ENCODE measurements around the gene TRAF5. TPM values are rescaled to one million over a fixed set of nuclear protein-coding genes. Genes with fewer than 3 reads are reported as not detected.
A peak's percentile ranks its signal among the peaks of the same experiment; 100 is the strongest.
"Not testable (repeated sequence)": the region's sequence is repeated elsewhere in the genome, so short reads cannot be mapped to it uniquely, and the experiment has no call there.

Gene TRAF5
- polyA plus RNA-seq, 1 donor: 27.9 TPM

DNA sequence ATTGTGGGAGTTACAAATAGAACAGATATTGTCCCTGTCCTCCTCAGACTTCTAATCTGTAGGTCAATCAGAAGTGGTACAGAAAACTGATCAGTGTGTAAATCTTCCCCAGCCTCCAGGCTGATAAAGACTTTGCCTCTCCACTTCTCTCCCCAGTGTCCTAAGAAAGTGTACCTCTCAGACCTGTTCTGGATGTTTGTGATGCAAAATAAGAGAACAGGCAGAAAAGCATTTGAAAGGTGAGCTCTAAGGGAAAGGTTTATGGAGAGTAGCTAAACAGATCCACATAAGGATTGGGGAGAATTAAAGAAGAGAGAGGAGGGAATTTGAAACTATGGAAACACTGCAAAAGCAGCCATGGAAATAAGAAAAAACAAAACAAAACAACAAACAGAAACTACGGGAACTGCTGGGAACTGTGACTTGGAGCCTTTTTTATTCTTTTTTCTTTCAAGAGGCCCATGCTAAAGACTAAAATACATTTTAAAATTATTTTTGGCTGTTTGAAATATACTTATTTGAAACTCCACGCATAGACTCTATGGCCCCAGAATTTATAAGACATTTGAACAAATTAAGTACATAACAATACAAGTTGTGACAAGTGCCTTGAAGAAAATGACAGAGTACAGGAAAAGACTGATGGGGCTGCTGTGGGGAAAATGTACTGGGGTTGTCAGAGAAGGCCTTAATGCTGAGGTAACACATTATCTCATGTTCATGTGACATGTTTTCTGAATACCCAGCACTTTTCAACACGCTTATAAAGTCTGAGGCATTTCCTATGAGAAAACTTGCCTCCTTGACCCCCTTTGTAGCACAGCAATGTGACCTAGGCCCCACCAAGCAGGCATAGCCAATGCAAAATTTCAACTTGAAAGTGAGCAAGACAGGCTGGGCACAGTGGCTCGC lies 51.2 kb downstream of the TRAF5 start:
- no peak for DNase-seq

DNA sequence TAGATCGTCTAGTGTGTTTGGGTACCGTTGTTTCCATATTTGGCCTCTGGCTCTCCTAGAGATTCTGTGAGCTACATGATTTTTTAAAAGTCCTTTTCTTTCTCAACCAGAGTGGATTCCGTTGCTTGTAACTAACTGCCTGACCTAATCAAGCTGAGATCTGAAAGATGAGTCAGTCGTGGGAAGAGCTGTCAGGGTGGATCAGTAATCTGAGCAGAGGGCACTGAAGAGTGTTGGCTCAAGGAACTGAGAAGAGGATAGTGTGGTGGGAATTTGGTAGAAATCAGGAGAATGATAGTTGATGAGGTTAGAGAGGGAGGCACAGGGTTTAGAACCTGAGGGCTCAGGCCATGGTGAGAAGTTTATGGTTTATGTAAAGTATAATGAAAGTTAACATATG lies 52.2 kb downstream of the TRAF5 start:
- no peak for DNase-seq

DNA sequence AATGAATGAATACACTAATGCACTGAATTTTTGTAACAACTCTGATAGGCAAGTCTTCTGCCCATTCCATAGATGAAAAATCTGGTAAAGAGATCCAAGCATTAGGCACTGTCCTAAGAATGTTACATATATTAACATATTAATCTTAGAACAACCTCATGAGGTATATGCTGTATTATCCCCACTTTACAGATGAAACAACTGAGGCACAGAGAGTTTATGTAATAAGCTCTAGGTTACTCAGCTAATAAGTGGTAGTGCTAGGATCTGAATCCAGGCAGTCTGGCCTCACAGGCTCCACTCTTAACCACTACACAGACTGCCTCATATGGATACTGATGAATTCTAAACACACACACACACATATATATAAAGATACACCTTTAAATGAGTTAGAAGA lies 52.8 kb downstream of the TRAF5 start:
- DNase-seq: no peak

DNA sequence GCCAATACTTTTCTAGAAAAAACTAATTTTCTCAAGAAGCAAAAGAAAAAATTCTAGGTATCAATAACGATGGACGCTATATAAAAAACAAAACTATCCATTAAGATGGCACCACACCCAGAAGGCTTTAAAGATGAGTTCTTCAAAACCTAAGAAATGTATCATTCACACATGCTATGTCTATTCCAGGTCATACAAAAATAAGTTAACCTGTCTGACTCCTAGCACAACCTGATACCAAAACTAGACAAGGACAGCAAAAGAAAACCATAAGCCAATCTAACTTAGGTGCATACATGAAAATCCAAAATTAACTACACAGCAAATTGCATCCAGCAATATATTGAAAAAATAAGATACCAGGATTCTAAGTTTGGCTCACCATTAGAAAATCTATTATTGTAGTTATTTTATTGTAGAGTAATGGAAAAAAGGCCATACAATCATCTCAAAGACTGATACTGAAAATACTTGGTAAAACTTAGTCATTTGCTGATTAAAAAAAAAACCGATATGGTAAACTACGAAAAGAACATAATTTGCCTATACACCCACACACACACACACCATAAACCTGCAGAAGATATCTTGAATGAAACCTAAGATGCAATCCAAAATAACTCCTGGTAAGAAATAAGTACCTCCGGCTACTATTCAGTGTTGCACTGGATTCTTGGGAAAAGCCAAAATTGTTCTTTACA lies 55.0 kb downstream of the TRAF5 start:
- DNase-seq: no peak

DNA sequence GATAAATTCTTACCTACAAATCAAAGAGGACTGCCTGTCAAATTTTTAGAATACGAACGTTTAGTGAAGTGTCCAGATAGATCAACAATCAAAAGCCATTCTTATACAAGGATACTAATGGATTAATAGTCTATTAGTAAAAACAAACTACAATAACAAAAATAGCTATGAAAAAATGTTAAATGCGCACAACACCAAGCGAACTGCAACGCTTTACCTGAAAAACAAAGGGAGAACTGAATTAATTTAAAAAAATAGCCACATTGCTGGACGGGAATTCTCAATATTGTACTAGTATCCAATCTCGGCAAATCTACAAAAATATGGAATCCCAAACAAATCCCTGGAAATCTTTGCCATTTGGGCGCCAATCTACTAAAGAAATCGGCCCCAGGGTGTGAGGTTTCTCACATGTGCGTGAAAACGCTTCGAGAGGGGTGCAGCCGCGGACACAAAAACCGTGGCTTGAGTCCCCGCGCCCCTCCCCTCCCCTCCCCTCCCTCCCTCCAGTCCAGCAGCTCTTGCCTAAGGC lies 55.6 kb downstream of the TRAF5 start:
- DNase-seq: no peak

DNA sequence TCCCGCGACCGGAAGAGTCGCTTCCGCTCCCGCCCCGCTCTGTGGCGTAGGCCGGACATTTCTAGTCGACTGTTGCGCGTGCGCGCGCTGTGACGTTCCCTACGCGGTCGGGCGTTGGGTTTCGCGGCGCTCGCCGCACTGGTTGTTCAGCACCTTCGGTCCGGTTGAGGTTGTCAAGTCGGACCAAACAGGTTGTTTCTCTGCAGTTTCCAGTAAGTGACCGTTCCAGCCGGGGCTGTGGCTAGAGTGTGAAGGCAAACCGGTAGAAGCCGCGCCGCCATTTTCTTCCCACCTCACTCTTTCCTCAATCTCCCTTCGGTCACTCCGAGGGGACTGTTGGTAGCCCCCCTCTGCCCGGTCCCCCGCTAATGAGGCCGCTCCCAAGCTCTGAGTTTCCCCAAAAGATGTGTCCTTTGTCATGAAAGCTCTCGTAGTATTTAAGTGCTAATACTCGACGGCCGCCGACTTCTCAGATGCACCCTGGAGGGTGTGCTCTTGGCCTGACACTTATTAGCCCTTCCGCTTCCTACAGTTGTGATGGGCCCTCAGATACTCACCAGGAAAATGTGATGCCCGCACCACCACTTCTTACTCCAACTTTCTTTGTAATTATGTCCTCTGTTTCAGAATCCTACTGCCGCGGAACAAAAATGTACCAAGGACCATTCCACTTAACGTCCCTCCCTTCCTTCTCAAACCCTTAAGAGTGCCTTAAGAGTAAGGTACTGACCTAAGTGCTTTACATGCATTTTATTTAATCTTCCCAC lies 56.3 kb downstream of the TRAF5 start:
- peak; percentile 94 for DNase-seq

DNA sequence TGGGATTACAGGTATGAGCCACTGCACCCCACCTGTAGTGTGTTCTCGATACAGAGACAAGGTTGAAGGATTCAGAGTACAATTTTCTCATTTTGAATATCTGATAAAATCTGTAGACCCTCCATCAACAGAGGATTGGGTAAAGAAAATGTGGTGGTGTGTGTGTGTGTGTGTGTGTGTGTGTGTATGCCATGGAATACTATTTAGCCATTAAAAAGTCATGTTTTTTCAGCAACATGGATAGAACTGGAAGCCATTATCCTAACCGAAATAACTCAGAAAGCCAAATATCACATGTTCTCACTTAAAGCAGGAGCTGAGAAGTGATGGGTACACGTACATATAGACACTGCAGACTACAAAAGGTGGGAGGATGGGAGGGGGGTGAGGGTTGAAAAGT lies 57.9 kb downstream of the TRAF5 start:
- no peak for DNase-seq

DNA sequence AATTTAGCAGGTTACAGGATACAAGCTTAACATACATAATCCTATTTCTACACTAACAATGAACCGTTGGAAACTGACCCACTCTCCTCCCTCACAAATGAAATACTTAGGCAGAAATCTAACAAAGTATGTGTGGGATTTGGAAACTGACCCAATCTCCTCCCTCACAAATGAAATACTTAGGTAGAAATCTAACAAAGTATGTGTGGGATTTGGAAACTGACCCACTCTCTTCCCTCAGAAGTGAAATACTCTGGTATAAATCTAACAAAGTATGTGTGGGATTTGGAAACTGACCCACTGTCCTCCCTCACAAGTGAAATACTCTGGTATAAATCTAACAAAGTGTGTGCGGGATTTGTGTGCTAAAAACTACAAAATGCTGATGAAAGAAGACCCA lies 60.3 kb downstream of the TRAF5 start:
- no peak for DNase-seq

DNA sequence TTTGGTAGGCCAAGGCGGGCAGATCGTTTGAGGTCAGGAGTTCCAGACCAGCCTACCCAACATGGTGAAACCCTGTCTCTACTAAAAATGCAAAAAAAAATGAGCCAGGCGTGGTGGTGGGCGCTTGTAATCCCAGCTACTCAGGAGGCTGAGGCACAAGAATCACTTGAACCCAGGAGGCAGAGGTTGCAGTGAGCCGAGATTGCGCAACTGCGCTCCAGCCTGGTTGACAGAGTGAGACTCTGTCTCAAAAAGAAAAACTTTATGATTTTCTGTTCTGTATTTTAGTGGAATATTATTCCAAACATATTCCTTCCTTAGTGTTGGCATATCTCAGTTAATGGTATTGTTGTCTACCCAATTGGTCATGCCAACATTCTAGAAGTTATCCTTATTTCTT lies 64.2 kb downstream of the TRAF5 start:
- not testable (repeated sequence) for DNase-seq

DNA sequence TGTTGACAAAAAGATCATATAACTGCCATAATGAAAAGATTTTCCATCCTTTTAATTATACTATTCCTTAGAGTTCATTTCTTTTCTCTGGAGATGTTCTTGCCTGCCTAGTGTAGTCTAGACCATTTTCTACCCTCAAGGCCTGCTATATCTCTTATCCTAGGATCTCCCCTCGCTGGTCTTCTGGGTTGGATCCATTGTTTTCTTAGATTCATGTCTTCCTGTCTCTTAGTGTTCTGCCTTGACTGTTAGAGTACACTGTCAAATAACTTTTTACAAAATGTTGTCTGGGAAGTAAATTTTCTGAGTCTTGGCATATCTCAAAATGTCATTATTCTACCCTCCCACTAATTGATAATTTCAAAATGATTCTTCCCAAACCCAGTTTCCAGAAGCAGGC lies 66.6 kb downstream of the TRAF5 start:
- no peak for DNase-seq

DNA sequence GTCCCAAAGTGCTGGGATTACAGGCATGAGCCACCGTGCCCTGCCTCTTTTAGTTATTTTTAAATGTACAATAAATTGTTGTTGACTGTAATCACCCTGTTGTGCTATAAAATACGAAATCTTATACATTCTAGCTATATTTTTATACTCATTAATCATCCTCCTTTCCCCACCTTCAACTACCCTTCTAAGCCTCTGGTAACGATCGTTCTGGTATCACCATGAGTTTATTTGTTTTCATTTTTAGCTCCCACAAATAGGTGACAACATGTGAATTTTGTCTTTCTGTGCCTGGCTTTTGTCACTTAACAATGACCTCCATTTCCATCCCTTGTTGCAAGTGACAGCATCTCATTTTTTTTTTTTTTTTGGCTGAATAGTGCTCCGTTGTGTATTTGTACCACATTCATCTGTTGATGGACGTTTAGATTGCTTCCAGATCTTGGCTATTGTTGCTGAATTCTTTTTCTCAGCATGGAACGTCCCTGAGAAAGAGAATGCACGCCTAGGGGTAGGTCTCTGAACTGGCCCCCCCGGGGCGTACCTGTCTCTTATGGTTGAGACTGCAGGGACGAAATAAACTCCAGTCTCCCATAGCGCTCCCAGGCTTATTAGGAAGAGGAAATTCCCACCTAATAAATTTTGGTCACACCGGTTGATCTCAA lies 71.8 kb downstream of the TRAF5 start:
- DNase-seq: not testable (repeated sequence)

DNA sequence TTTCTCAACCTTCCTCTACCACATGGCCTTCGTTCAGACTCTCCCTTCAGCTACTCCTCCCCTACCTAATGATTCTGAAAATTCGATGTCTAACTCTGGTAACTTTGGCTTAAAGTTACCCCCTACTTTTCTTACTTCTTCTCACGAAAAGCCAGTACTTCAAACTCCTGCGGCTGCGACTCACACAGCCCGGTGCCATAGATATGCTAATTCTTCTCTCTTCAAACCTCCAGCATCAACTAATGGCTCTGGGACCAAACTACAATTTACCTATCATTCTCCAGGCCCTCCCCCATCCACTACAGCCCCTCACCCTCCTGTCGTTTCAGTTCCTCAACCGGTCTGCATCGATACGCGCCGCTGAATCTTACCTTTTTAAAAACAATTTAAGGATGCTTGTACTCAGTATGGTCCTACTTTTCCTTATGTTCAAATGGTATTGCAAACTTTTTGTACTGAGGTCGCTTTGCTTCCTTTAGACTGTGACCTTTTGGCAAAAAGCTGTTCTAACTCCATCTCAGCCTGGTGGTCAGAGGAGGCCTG lies 73.3 kb downstream of the TRAF5 start:
- not testable (repeated sequence) for DNase-seq

DNA sequence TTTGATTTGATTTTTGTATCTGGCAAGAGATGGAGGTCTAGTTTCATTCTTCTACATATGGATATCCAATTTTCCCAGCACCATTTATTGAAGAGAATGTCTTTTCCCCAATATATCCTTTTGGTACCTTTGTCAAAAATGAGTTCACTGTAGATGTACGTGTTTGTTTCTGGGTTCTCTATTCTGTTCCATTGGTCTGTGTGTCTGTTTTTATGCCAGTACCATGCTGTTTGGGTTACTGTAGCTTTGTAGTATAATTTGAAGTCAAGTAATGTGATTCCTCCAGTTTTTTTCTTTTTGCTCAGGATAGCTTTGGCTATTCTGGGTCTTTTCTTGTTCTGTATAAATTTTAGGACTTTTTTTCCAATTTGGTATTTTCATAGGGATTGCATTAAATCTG lies 75.1 kb downstream of the TRAF5 start:
- not testable (repeated sequence) for DNase-seq

DNA sequence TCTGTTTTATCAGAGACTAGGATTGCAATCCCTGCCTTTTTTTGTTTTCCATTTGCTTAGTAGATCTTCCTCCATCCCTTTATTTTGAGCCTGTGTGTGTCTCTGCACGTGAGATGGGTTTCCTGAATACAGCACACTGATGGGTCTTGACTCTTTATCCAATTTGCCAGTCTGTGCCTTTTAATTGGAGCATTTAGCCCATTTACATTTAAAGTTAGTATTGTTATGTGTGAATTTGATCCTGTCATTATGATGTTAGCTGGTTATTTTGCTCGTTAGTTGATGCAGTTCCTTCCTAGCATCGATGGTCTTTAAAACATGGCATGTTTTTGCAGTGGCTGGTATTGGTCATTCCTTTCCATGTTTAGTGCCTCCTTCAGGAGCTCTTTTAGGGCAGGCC lies 79.5 kb downstream of the TRAF5 start:
- not testable (repeated sequence) for DNase-seq

DNA sequence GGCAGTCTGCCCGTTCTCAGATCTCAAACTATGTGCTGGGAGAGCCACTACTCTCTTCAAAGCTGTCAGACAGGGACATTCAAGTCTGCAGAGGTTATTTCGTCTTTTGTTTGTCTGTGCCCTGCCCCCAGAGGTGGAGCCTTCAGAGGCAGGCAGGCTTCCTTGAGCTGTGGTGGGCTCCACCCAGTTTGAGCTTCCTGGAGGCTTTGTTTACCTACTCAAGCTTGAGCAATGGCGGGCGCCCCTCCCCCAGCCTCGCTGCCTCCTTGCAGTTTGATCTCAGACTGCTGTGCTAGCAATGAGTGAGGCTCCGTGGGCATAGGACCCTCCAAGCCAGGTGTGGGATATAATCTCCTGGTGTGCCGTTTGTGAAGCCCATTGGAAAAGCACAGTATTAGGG lies 81.1 kb downstream of the TRAF5 start:
- DNase-seq: not testable (repeated sequence)

DNA sequence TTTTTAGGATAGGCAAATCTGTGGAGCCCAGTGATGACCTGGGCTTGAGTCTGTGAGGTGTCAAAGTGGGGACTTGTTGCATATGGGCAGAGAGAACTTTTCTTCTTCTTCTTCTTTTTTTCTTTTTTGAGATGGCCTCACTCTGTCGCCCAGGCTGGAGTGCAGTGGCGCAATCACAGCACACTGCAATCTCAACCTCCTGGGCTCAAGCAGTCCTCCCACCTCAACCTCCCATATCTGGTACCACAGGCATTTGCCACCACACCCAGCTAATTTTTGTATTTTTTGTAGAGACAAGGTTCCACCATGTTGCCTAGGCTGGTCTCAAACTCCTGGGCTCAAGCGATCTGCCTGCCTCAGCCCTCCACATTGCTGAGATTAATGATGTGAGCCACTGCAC lies 85.0 kb downstream of the TRAF5 start:
- no peak for DNase-seq

DNA sequence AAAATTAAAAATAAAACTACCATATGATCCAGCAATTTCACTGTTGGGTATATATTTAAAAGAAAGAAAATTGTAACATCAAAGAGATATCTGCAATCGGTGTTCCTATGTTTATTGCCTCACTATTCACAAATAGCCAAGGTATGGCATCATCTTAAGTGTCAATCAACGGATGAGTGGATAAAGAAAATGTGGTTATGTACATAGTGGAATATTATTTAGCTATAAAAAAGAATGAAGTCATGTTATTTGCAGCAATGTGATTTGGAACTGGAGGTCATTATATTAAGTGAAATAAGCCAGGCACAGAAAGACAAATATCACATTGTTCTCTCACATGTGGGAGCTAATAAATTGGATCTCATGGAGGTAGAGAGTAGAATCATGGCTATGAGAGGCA lies 89.1 kb downstream of the TRAF5 start:
- DNase-seq: no peak

DNA sequence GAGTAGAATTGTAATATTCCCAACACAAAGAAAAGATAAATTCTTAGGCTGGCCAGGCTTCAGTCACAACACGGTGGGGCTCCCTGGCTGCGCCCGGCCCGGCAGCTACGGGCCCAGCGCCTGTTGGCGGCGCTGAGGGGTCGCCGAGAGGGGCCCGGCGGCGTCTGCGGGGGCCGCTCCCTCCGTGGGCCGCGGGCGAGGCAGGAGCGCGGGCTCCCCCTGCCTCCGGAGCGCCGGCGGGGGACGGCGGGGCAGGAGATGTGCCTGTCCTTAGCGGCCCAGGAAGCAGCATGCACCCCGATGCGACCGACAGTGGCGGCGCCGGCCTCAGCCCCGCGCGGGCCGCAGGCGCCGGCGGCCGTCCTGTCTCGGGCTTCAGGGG lies 89.6 kb downstream of the TRAF5 start:
- DNase-seq: peak; percentile 26

DNA sequence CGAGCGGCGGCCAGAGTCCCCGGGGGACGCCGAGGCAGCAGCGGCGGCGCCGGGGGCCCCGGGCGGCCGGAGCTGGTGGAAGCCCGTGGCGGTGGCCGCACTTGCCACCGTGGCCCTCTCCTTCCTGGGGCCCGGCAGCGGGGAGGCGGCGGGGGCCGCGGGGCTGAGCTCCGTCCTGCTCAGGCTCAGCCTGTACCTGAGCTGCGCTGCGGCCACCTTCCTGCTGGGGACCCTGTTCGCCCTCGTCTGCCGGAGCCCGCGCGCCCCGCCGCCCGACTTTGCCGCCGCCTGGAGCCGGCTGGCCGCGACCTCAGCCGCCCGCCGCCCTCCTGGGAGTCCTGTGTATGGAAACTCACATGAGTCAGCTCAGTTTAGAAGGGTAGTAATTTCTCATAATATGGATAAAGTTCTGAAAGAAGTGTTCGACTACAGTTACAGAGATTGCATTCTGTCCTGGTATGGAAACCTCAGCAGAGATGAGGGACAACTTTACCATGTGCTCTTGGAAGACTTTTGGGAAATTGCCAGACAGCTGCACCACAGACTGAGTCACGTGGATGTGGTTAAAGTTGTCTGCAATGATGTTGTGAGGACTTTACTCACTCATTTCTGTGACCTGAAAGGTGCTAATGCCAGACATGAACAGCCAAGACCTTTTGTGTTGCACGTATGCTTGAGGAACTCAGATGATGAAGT lies 90.1 kb downstream of the TRAF5 start:
- peak; percentile 14 for DNase-seq

DNA sequence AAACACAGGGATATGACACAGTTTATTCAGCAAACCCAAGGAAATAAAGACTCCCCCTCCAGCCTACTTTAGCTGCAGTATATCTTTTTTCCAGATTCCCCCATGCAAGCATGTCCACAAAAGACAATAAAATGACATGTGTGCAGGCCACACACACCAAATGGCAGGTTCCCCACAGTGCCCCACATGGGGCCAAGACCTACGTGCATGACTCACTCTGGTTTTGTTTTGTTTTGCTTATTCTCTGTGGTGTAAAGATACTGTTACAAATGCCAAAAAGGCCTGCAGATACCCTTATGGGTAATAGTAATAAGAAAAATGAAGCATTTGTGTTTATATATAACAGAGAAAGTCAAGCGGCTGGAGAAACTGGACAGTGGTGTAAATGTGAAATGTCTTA lies 93.8 kb downstream of the TRAF5 start:
- DNase-seq: no peak

DNA sequence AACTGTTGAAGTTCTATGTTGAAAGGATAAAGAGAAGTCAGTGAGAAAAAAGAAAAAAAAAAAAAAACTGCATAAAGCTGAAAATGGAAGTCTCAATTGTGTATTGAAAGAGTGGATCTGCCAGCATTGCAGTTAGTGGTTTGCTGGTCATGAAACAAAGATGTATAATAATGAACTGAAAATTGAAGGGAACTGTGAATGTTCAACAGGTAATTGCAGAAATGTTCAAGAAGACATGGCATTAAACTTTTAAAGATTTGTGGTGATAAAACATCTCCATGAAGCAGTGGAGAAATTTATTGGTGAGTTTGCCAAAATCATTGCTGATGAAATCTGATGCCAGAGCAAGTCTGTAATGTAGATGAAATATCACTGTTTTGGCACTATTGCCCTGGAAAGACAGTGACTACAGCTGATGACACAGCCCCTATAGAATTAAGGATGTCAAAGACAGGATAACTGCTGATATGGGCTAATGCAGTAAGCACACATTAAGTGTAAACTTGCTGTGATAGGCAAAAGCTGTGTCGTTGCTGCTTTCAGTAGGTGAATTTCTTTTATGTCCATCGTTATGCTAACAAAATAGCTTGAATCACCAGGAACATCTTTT lies 94.3 kb downstream of the TRAF5 start:
- no peak for DNase-seq

Measured in left kidney (tissue), 2 donors.